ENCODE data around the gene ZSCAN5B. TPM values are rescaled to one million over a fixed set of nuclear protein-coding genes. Genes with fewer than 3 reads are reported as not detected.
A peak's percentile ranks its signal among the peaks of the same experiment; 100 is the strongest.

The ZSCAN5B gene
- total and polyA plus RNA-seq, 2 of the 8 experiments (the other 6 are each of a cell fraction or from before 2014, with no cell fraction given): not detected

DNA sequence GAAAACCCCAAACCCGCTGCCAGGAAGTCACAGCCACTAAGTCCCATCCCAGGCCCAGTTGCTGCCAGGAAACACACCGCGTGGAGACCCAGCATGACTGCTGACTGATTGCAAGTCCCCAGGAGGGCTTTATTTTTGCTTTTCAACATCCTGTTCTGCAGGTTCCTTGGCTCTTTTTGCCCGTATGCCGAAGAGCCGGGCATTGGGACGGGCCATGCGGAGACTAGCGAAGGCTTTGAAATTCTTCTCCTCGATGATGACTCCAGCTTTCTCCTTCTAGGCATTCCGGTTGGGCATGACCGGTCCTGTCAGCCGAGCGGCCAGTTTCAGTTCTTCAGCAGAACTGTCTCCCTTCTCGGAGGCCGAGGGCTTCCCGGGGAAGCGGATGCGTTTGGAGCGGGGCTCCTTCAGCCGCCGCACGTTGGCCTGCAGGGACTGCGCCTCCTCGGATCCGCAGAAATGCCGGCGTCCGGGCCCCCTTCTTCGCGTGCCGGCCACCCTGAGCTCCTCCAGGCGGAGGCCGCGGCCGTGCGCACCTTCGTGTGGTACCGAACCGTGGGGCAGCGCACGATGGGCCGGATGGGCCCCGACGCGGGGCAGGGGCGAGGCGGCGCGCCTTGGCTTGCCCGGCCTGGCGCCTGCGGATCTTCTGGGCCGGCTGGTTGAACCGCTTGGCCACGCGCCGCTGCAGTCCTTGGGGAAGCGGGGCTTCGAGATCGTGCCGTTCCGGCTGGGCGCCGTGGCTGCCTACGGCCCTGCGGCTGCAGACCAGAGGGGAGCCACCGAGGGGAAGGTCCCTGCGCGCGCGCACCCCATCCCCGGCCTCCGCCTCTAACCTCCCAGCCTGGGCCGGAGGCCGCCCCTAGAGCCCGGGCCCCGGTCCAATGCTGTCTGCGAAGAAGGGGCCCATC, 19.7 kb upstream of the ZSCAN5B start:
- 40% methylated on average over 65 of the region's 79 CpGs; no CpG with 5 or more reads in 1 of the 2 experiments for WGBS, 2 experiments (ENCODE audit: extremely low coverage in 1 of 2, insufficient coverage in 1 of 2, insufficient read length in 1 of 2, insufficient replicate concordance in 2 of 2, low coverage in 1 of 2, low lambda C conversion rate in 2 of 2, missing lambda C conversion rate in 1 of 2)
- H3K4me2 ChIP-seq (ENCODE audit: insufficient read depth in 1 of 2, low read depth in 2 of 2, low read length in 2 of 2): peak overlapping the region; percentile 58 to 79
- peak overlapping the region; percentile 84; the same call in 1 of the 2 replicates for H2BK12ac ChIP-seq (ENCODE audit: low read depth, low read length)
- peaks cover 0 to 2% of the 10 kb centered on the region in 2 experiments for H4K20me1 ChIP-seq (replicated peaks in 1 of 2; ENCODE audit: control insufficient read depth in 1 of 2, insufficient read depth in 2 of 2, low read length in 2 of 2)
- H3K18ac ChIP-seq (ENCODE audit: extremely low read depth, low read length): peak overlapping the region; percentile 83
- FAIRE-seq: no peak
- H2BK15ac ChIP-seq (ENCODE audit: low read length): no peak overlapping the region; the same call in 1 of the 2 replicates
- H3K9ac ChIP-seq (replicated peaks in 1 of 4; ENCODE audit: extremely low read depth in 1 of 4, low read depth in 3 of 4, low read length in 3 of 4): peak overlapping the region in 1 of 4 experiments; percentile 19; a peak in 2 of 7 replicates
- H3K14ac ChIP-seq (ENCODE audit: insufficient read length): no peak overlapping the region
- H2AK5ac ChIP-seq (ENCODE audit: low read depth, low read length): no peak overlapping the region
- no peak overlapping the region for H3K27ac ChIP-seq (ENCODE audit: low read depth, low read length)
- H3K4ac ChIP-seq (replicated peaks; ENCODE audit: insufficient read length, low read depth, low read length): no peak overlapping the region
- peak overlapping the region; percentile 95 for H4K8ac ChIP-seq (ENCODE audit: extremely low read depth, insufficient read depth, low read length)
- H2BK20ac ChIP-seq (ENCODE audit: low read length): no peak overlapping the region
- no peaks in the 10 kb centered on the region; a peak in 1 of 7 replicates for H3K27me3 ChIP-seq (replicated peaks in 1 of 4; ENCODE audit: control insufficient read depth in 3 of 4, extremely low read depth in 1 of 4, insufficient read depth in 3 of 4, low read length in 3 of 4)
- H3K36me3 ChIP-seq (ENCODE audit: control insufficient read depth in 2 of 4, insufficient read depth in 4 of 4, low read length in 3 of 4): no peaks in the 10 kb centered on the region
- peak overlapping the region; percentile 37; the same call in 1 of the 2 replicates for H2AFZ ChIP-seq (ENCODE audit: low read length)
- peaks cover 0 to 8% (median 4%) of the 10 kb centered on the region in 4 experiments; a peak in 6 of 7 replicates for H3K4me1 ChIP-seq (replicated peaks in 1 of 4; ENCODE audit: control insufficient read depth in 3 of 4, insufficient read depth in 4 of 4, low read length in 3 of 4)
- no peaks in the 10 kb centered on the region for H3K79me1 ChIP-seq (ENCODE audit: low read depth, low read length)
- H3K23ac ChIP-seq (ENCODE audit: insufficient read length): no peak overlapping the region
- H2BK120ac ChIP-seq (replicated peaks; ENCODE audit: low read depth, low read length): peak overlapping the region; percentile 72
- peak; percentile 27 to 79 for DNase-seq (ENCODE audit: low read depth in 1 of 2, low spot score in 2 of 2)
- H3K23me2 ChIP-seq (ENCODE audit: low read depth, low read length): peaks cover 9% of the 10 kb centered on the region; the same call in 1 of the 2 replicates
- no peaks in the 10 kb centered on the region for H3K9me3 ChIP-seq (ENCODE audit: insufficient read depth in 2 of 2, low read depth in 1 of 2, low read length in 1 of 2)
- H3K79me2 ChIP-seq (ENCODE audit: control insufficient read depth in 1 of 2, insufficient read depth in 2 of 2, low read length in 2 of 2): no peaks in the 10 kb centered on the region
- H3K4me3 ChIP-seq (ENCODE audit: extremely low read depth in 1 of 4, insufficient read depth in 2 of 4, low read depth in 3 of 4, low read length in 4 of 4): peak overlapping the region; percentile 13 to 50 (median 24)
- peak overlapping the region; percentile 13 for H4K5ac ChIP-seq (ENCODE audit: insufficient read length, low read depth, low read length)
- no peak overlapping the region; the same call in 1 of the 2 replicates for H2BK5ac ChIP-seq (ENCODE audit: low read depth, low read length)
- no peak overlapping the region for H3K56ac ChIP-seq (replicated peaks; ENCODE audit: insufficient read length, low read depth, low read length)
- POLR2A ChIA-PET (ENCODE audit: partially characterized antibody): no interaction called here
- peak overlapping the region; percentile 73 for H4K91ac ChIP-seq (replicated peaks; ENCODE audit: insufficient read length, low read length)
- CTCF ChIA-PET (ENCODE audit: partially characterized antibody): interaction anchor here (0.5 to 2.1 kb wide), 5 partner anchors 44 to 138 kb away, joined by 3 to 8 read pairs (median 4); no protein-coding TSS in a partner anchor
- TF ChIP-seq CHD1 (IDR thresholded peaks at IDR 0.05; ENCODE audit: low read depth, low read length) (no peak), ZNF274 (IDR thresholded peaks at IDR 0.05; ENCODE audit: borderline replicate concordance, extremely low read depth, low read length) (no peak), RBBP5 (IDR thresholded peaks at IDR 0.05; ENCODE audit: borderline replicate concordance, low read depth, low read length) (no peak), KDM4A (IDR thresholded peaks at IDR 0.05; ENCODE audit: low read depth, low read length, severe bottlenecking) (peak; percentile 59), SP1 (IDR thresholded peaks at IDR 0.05; ENCODE audit: low read depth, low read length) (no peak), BCL11A (IDR thresholded peaks at IDR 0.05; ENCODE audit: low read depth in 2 of 2, low read length in 2 of 2) (no peak), BACH1 (IDR thresholded peaks at IDR 0.05; ENCODE audit: low read length) (no peak), HDAC6 (IDR thresholded peaks at IDR 0.05; ENCODE audit: low read depth, low read length) (no peak)
- TF ChIP-seq, protein P1, sequence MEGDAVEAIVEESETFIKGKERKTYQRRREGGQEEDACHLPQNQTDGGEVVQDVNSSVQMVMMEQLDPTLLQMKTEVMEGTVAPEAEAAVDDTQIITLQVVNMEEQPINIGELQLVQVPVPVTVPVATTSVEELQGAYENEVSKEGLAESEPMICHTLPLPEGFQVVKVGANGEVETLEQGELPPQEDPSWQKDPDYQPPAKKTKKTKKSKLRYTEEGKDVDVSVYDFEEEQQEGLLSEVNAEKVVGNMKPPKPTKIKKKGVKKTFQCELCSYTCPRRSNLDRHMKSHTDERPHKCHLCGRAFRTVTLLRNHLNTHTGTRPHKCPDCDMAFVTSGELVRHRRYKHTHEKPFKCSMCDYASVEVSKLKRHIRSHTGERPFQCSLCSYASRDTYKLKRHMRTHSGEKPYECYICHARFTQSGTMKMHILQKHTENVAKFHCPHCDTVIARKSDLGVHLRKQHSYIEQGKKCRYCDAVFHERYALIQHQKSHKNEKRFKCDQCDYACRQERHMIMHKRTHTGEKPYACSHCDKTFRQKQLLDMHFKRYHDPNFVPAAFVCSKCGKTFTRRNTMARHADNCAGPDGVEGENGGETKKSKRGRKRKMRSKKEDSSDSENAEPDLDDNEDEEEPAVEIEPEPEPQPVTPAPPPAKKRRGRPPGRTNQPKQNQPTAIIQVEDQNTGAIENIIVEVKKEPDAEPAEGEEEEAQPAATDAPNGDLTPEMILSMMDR (IDR thresholded peaks at IDR 0.05; ENCODE audit: control extremely low read depth in 1 of 3, insufficient read depth in 1 of 3, low read depth in 1 of 3, low read length in 3 of 3): no peak

Data from H1 (cell line).